ENCODE data around the gene COTL1.

DNA sequence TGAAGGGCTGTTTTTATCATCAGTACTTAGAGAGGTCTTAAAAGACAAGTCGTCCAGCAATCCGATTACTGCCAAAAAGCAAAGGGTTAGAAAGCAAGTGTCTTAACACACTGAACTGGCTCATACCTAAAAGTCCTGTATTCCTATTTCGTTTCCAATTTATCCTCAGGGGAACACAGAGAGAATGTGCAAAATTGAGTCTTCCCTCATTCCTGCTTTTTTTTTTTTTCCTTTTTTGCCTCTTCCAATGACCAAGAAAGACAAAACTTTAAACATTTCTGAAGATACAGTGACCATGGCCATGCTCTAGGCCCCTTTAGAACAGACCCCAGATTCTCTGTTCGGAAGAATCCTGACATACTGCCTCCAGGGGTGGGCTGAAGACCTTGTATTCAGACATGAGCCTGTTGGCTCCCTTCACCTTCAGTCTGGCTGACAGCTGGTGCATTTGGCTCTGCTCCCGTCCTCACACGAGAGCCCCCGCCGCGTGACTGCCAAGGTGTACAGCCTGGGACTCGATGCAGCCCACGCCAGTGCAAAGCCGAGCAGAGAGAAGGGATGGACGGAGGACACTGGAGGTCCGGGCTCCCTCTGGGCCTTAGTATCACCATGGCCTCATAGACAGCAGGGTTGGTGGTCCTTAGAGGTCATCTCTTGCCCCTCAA is 47.0 kb downstream of the COTL1 start:
- TF ChIP-seq, protein P1, sequence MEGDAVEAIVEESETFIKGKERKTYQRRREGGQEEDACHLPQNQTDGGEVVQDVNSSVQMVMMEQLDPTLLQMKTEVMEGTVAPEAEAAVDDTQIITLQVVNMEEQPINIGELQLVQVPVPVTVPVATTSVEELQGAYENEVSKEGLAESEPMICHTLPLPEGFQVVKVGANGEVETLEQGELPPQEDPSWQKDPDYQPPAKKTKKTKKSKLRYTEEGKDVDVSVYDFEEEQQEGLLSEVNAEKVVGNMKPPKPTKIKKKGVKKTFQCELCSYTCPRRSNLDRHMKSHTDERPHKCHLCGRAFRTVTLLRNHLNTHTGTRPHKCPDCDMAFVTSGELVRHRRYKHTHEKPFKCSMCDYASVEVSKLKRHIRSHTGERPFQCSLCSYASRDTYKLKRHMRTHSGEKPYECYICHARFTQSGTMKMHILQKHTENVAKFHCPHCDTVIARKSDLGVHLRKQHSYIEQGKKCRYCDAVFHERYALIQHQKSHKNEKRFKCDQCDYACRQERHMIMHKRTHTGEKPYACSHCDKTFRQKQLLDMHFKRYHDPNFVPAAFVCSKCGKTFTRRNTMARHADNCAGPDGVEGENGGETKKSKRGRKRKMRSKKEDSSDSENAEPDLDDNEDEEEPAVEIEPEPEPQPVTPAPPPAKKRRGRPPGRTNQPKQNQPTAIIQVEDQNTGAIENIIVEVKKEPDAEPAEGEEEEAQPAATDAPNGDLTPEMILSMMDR (IDR thresholded peaks at IDR 0.05), result no peak
- TF ChIP-seq GABPA (IDR thresholded peaks at IDR 0.05; ENCODE audit: low read depth) (no peak), RAD21 (IDR thresholded peaks at IDR 0.05; ENCODE audit: low read length) (no peak), EZH2phosphoT487 (IDR thresholded peaks at IDR 0.05; ENCODE audit: borderline replicate concordance, low read depth) (no peak), YY1 (IDR thresholded peaks at IDR 0.05; ENCODE audit: low read depth) (no peak), FOXM1 (IDR thresholded peaks at IDR 0.05; ENCODE audit: low read depth) (no peak)
- TF ChIP-seq, protein P2, sequence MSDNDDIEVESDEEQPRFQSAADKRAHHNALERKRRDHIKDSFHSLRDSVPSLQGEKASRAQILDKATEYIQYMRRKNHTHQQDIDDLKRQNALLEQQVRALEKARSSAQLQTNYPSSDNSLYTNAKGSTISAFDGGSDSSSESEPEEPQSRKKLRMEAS (IDR thresholded peaks at IDR 0.05; ENCODE audit: low read depth), result no peak
- TF ChIP-seq, protein P3, sequence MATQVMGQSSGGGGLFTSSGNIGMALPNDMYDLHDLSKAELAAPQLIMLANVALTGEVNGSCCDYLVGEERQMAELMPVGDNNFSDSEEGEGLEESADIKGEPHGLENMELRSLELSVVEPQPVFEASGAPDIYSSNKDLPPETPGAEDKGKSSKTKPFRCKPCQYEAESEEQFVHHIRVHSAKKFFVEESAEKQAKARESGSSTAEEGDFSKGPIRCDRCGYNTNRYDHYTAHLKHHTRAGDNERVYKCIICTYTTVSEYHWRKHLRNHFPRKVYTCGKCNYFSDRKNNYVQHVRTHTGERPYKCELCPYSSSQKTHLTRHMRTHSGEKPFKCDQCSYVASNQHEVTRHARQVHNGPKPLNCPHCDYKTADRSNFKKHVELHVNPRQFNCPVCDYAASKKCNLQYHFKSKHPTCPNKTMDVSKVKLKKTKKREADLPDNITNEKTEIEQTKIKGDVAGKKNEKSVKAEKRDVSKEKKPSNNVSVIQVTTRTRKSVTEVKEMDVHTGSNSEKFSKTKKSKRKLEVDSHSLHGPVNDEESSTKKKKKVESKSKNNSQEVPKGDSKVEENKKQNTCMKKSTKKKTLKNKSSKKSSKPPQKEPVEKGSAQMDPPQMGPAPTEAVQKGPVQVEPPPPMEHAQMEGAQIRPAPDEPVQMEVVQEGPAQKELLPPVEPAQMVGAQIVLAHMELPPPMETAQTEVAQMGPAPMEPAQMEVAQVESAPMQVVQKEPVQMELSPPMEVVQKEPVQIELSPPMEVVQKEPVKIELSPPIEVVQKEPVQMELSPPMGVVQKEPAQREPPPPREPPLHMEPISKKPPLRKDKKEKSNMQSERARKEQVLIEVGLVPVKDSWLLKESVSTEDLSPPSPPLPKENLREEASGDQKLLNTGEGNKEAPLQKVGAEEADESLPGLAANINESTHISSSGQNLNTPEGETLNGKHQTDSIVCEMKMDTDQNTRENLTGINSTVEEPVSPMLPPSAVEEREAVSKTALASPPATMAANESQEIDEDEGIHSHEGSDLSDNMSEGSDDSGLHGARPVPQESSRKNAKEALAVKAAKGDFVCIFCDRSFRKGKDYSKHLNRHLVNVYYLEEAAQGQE (IDR thresholded peaks at IDR 0.05; ENCODE audit: low read depth, low read length), result no peak

Data from SK-N-SH (cell line).